WTC11 (cell line): ENCODE results near the gene ST3GAL5. TPM values are rescaled to one million over a fixed set of nuclear protein-coding genes. Genes with fewer than 3 reads are reported as not detected.

Experiments used
- ATF2 ChIP-seq: sonication (generic); formaldehyde crosslinking; IDR thresholded peaks from 2 replicates; pipeline ENCODE4 v1.8.1; 2022; ENCODE audit warnings: low read depth, missing genetic modification reagents, borderline replicate concordance
- ESRRA ChIP-seq: sonication (generic); formaldehyde crosslinking; IDR thresholded peaks from 2 replicates; pipeline ENCODE4 v1.8.1; 2022; ENCODE audit warnings: mild to moderate bottlenecking, missing genetic modification reagents, borderline replicate concordance
- FOXJ3 ChIP-seq: sonication (generic); formaldehyde crosslinking; IDR thresholded peaks from 2 replicates; pipeline ENCODE4 v1.9.0; 2021; ENCODE audit warnings: missing genetic modification reagents, mild to moderate bottlenecking, borderline replicate concordance
- GRHL2 ChIP-seq: fragments of 250-450 bp; sonication (Bioruptor Pico); IDR thresholded peaks from 2 replicates; pipeline ENCODE4 v1.8.0; 2022; ENCODE audit warnings: mild to moderate bottlenecking, moderate library complexity; ENCODE audit not compliant: insufficient replicate concordance, severe bottlenecking
- JAZF1 ChIP-seq: fragments of 250-450 bp; sonication (Bioruptor Pico); IDR thresholded peaks from 2 replicates; pipeline ENCODE4 v1.9.0; 2021; ENCODE audit warnings: moderate library complexity, mild to moderate bottlenecking, inconsistent platforms
- KAT7 ChIP-seq: sonication (generic); formaldehyde crosslinking; IDR thresholded peaks from 2 replicates; pipeline ENCODE4 v1.8.1; 2023; ENCODE audit warnings: missing genetic modification reagents, mild to moderate bottlenecking, borderline replicate concordance
- MLX ChIP-seq: sonication (generic); formaldehyde crosslinking; IDR thresholded peaks from 2 replicates; pipeline ENCODE4 v1.8.1; 2023; ENCODE audit warnings: mild to moderate bottlenecking, missing genetic modification reagents, moderate library complexity
- SMAD3 ChIP-seq: sonication (generic); formaldehyde crosslinking; IDR thresholded peaks from 2 replicates; pipeline ENCODE4 v1.8.0; 2022; ENCODE audit warnings: missing genetic modification reagents, mild to moderate bottlenecking, borderline replicate concordance
- SOX15 ChIP-seq: fragments of 250-450 bp; sonication (Bioruptor Pico); IDR thresholded peaks from 2 replicates; pipeline ENCODE4 v1.9.0; 2021; ENCODE audit warnings: mild to moderate bottlenecking
- TEAD4 ChIP-seq: sonication (generic); formaldehyde crosslinking; IDR thresholded peaks from 2 replicates; pipeline ENCODE4 v1.8.0; 2022; ENCODE audit warnings: mild to moderate bottlenecking, missing genetic modification reagents
- USF2 ChIP-seq: sonication (generic); formaldehyde crosslinking; IDR thresholded peaks from 2 replicates; pipeline ENCODE4 v1.8.1; 2023; ENCODE audit warnings: mild to moderate bottlenecking, missing genetic modification reagents, moderate library complexity
- ZNF219 ChIP-seq: sonication (generic); formaldehyde crosslinking; IDR thresholded peaks from 2 replicates; pipeline ENCODE4 v1.8.0; 2023; ENCODE audit warnings: missing genetic modification reagents, mild to moderate bottlenecking, borderline replicate concordance
- total RNA-seq: library from RNA; stranded (reverse); gene quantifications from 3 replicates; pipeline ENCODE4 v1.2.3, GENCODE V29; 2021
- TF ChIP-seq, protein P1 (sequence below): fragments of 250-450 bp; sonication (Bioruptor Pico); conservative IDR thresholded peaks from 2 replicates; pipeline ENCODE4 v1.9.0; 2021; ENCODE audit warnings: mild to moderate bottlenecking
- TF ChIP-seq, protein P2 (sequence below): sonication (generic); formaldehyde crosslinking; IDR thresholded peaks from 2 replicates; pipeline ENCODE4 v1.8.0; 2023; ENCODE audit warnings: missing genetic modification reagents, mild to moderate bottlenecking, borderline replicate concordance
- TF ChIP-seq, protein P3 (sequence below): sonication (generic); formaldehyde crosslinking; IDR thresholded peaks from 2 replicates; pipeline ENCODE4 v1.8.1; 2022; ENCODE audit warnings: low read depth, mild to moderate bottlenecking, moderate library complexity, missing genetic modification reagents, borderline replicate concordance
- TF ChIP-seq, protein P4 (sequence below): sonication (generic); formaldehyde crosslinking; IDR thresholded peaks from 2 replicates; pipeline ENCODE4 v1.8.0; 2023; ENCODE audit warnings: missing genetic modification reagents
- TF ChIP-seq, protein P5 (sequence below): sonication (generic); formaldehyde crosslinking; IDR thresholded peaks from 2 replicates; pipeline ENCODE4 v1.8.0; 2022; ENCODE audit warnings: missing genetic modification reagents
- TF ChIP-seq, protein P6 (sequence below): sonication (generic); formaldehyde crosslinking; IDR thresholded peaks from 2 replicates; pipeline ENCODE4 v1.8.0; 2022; ENCODE audit warnings: mild to moderate bottlenecking, missing genetic modification reagents

The ST3GAL5 gene
- total RNA-seq, 1 experiment from 2014 or later = 5.9 TPM

GRCh38 chr2:85888684-85889626 lies at the start of gene ST3GAL5 (continued):
- no peak for TF ChIP-seq SMAD3 (CRISPR knock-in tag)
- TF ChIP-seq USF2 (CRISPR knock-in tag) = peak; percentile 96
- TF ChIP-seq, protein P1, sequence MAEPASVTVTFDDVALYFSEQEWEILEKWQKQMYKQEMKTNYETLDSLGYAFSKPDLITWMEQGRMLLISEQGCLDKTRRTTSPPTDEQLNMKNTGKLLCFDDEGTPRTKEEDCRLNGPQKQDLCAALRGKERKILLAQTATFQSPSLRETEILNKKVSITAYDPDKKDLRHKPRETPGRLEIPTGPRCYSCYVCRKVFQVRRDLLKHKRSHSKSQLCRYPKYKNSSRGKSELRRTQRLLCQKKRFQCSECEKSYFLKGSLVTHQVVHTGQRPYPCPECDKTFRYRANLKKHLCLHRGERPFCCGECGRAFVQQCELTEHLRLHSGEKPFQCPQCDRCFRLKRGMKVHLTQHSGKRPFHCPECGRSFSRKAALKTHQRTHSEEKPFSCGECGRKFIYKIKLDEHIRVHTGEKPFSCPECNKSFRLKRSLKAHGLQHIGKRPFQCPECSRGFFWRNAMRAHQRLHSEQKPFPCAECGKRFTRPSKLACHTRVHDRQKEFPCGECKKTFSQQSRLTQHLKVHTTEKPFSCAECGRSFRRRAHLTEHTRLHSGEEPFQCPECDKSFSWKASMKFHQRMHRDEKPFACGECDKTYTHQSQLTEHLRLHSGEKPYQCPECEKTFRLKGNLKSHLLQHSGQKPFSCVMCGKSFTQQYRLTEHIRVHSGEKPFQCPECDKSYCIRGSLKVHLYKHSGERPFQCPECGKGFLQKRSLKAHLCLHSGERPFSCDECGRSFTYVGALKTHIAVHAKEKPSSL = no peak
- TF ChIP-seq JAZF1 = no peak
- TF ChIP-seq FOXJ3 = no peak
- no peak for TF ChIP-seq ZNF219 (CRISPR knock-in tag)
- TF ChIP-seq, protein P2, sequence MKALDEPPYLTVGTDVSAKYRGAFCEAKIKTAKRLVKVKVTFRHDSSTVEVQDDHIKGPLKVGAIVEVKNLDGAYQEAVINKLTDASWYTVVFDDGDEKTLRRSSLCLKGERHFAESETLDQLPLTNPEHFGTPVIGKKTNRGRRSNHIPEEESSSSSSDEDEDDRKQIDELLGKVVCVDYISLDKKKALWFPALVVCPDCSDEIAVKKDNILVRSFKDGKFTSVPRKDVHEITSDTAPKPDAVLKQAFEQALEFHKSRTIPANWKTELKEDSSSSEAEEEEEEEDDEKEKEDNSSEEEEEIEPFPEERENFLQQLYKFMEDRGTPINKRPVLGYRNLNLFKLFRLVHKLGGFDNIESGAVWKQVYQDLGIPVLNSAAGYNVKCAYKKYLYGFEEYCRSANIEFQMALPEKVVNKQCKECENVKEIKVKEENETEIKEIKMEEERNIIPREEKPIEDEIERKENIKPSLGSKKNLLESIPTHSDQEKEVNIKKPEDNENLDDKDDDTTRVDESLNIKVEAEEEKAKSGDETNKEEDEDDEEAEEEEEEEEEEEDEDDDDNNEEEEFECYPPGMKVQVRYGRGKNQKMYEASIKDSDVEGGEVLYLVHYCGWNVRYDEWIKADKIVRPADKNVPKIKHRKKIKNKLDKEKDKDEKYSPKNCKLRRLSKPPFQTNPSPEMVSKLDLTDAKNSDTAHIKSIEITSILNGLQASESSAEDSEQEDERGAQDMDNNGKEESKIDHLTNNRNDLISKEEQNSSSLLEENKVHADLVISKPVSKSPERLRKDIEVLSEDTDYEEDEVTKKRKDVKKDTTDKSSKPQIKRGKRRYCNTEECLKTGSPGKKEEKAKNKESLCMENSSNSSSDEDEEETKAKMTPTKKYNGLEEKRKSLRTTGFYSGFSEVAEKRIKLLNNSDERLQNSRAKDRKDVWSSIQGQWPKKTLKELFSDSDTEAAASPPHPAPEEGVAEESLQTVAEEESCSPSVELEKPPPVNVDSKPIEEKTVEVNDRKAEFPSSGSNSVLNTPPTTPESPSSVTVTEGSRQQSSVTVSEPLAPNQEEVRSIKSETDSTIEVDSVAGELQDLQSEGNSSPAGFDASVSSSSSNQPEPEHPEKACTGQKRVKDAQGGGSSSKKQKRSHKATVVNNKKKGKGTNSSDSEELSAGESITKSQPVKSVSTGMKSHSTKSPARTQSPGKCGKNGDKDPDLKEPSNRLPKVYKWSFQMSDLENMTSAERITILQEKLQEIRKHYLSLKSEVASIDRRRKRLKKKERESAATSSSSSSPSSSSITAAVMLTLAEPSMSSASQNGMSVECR (CRISPR knock-in tag) = 0 out of 2 replicates have a peak, but pooled peaks have one; percentile 50
- no peak for TF ChIP-seq GRHL2 (CRISPR knock-in tag)
- TF ChIP-seq, protein P3, sequence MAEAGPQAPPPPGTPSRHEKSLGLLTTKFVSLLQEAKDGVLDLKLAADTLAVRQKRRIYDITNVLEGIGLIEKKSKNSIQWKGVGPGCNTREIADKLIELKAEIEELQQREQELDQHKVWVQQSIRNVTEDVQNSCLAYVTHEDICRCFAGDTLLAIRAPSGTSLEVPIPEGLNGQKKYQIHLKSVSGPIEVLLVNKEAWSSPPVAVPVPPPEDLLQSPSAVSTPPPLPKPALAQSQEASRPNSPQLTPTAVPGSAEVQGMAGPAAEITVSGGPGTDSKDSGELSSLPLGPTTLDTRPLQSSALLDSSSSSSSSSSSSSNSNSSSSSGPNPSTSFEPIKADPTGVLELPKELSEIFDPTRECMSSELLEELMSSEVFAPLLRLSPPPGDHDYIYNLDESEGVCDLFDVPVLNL (CRISPR knock-in tag) = no peak
- no peak for TF ChIP-seq ATF2 (CRISPR knock-in tag)
- no peak for TF ChIP-seq SOX15
- TF ChIP-seq TEAD4 (CRISPR knock-in tag) = no peak
- TF ChIP-seq, protein P4, sequence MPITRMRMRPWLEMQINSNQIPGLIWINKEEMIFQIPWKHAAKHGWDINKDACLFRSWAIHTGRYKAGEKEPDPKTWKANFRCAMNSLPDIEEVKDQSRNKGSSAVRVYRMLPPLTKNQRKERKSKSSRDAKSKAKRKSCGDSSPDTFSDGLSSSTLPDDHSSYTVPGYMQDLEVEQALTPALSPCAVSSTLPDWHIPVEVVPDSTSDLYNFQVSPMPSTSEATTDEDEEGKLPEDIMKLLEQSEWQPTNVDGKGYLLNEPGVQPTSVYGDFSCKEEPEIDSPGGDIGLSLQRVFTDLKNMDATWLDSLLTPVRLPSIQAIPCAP (CRISPR knock-in tag) = 0 out of 2 replicates have a peak, but pooled peaks have one; percentile 10
- no peak for TF ChIP-seq KAT7
- TF ChIP-seq, protein P5, sequence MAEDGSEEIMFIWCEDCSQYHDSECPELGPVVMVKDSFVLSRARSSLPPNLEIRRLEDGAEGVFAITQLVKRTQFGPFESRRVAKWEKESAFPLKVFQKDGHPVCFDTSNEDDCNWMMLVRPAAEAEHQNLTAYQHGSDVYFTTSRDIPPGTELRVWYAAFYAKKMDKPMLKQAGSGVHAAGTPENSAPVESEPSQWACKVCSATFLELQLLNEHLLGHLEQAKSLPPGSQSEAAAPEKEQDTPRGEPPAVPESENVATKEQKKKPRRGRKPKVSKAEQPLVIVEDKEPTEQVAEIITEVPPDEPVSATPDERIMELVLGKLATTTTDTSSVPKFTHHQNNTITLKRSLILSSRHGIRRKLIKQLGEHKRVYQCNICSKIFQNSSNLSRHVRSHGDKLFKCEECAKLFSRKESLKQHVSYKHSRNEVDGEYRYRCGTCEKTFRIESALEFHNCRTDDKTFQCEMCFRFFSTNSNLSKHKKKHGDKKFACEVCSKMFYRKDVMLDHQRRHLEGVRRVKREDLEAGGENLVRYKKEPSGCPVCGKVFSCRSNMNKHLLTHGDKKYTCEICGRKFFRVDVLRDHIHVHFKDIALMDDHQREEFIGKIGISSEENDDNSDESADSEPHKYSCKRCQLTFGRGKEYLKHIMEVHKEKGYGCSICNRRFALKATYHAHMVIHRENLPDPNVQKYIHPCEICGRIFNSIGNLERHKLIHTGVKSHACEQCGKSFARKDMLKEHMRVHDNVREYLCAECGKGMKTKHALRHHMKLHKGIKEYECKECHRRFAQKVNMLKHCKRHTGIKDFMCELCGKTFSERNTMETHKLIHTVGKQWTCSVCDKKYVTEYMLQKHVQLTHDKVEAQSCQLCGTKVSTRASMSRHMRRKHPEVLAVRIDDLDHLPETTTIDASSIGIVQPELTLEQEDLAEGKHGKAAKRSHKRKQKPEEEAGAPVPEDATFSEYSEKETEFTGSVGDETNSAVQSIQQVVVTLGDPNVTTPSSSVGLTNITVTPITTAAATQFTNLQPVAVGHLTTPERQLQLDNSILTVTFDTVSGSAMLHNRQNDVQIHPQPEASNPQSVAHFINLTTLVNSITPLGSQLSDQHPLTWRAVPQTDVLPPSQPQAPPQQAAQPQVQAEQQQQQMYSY = no peak
- TF ChIP-seq ESRRA = no peak
- TF ChIP-seq MLX (CRISPR knock-in tag) = no peak
- TF ChIP-seq, protein P6, sequence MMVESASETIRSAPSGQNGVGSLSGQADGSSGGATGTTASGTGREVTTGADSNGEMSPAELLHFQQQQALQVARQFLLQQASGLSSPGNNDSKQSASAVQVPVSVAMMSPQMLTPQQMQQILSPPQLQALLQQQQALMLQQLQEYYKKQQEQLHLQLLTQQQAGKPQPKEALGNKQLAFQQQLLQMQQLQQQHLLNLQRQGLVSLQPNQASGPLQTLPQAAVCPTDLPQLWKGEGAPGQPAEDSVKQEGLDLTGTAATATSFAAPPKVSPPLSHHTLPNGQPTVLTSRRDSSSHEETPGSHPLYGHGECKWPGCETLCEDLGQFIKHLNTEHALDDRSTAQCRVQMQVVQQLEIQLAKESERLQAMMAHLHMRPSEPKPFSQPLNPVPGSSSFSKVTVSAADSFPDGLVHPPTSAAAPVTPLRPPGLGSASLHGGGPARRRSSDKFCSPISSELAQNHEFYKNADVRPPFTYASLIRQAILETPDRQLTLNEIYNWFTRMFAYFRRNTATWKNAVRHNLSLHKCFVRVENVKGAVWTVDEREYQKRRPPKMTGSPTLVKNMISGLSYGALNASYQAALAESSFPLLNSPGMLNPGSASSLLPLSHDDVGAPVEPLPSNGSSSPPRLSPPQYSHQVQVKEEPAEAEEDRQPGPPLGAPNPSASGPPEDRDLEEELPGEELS = peak; percentile 13
